Natural killer cell treated with Interleukin-12 subunit alpha and Interleukin-12 subunit beta and Interleukin-15 and Interleukin-18, amount 100 ng/mL, for 72 hours (primary cell): ENCODE measurements around the gene PCDHB7. TPM values are rescaled to one million over a fixed set of nuclear protein-coding genes. Genes with fewer than 3 reads are reported as not detected.
"Not testable (repeated sequence)": the region's sequence is repeated elsewhere in the genome, so short reads cannot be mapped to it uniquely, and the experiment has no call there.

Experiments used
- ATAC-seq, 2 donors: fragments of 150-1000 bp; cut with Tn5 transposase in 1 of 2; sonication (Bioruptor Pico), chemical (Tn5 transposase) in 1 of 2; 2 replicates each; pipeline ENCODE4 v1.10.0; 2021
- DNase-seq: peaks from one replicate; pipeline ENCODE4 v3.0.0; 2022; ENCODE audit warnings: low spot score
- H3K27ac Mint-ChIP-seq, 2 donors: 1 replicate in 1 of 2; 2 replicates in 1 of 2; pipeline ENCODE4 v1.8.0; 2022; ENCODE audit warnings: mixed read lengths in 2 of 2, mild to moderate bottlenecking in 1 of 2, moderate library complexity in 1 of 2
- H3K27me3 Mint-ChIP-seq, 2 donors: 1 replicate in 1 of 2; 2 replicates in 1 of 2; pipeline ENCODE4 v1.8.0; 2022; ENCODE audit warnings: mixed read lengths in 2 of 2
- H3K36me3 Mint-ChIP-seq: one replicate; pipeline ENCODE4 v1.8.0; 2022; ENCODE audit warnings: mixed read lengths
- H3K4me1 Mint-ChIP-seq, 2 donors: 1 replicate in 1 of 2; 2 replicates in 1 of 2; pipeline ENCODE4 v1.8.0; 2022; ENCODE audit warnings: low read depth in 2 of 2, mixed read lengths in 2 of 2, mild to moderate bottlenecking in 1 of 2
- H3K4me3 Mint-ChIP-seq: one replicate; pipeline ENCODE4 v1.8.0; 2022; ENCODE audit warnings: mixed read lengths
- H3K9me3 Mint-ChIP-seq: 2 replicates; pipeline ENCODE4 v1.8.0; 2022; ENCODE audit warnings: mixed read lengths
- total RNA-seq, 2 donors: library from RNA; stranded (reverse); gene quantifications; one replicate each; pipeline ENCODE4 v1.2.3, GENCODE V29; 2022

Gene PCDHB7
- total RNA-seq, 2 donors from 2014 or later, result not detected

DNA sequence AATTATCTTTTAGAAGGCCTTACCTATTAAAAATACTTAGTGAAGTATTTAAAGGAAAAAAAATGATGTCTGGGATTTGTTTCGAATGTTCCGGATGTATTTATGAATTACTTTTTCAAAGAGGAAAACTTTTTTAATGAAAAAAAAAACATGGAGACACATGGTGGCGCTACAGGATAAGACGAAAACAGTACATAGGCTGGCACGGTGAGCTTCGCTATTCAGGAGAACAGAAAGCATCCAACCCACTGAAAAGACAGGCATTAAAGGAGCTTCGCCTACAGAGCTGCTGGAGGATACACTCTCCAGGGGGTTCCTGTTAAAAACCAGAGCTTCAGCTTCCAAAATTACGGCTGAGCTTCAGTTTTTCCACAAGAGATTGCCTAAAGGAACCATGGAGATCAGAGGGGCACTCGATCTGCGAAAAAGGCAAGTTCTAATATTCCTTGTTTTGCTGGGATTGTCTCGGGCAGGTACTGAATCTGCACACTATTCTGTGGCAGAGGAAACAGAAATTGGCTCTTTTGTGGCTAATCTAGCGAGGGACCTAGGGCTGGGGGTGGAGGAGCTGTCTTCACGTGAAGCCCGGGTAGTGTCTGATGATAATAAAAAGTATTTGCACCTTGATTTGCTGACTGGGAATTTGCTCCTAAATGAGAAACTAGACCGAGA is 50.8 kb downstream of the PCDHB7 start, which contains the start of gene PCDHB14:
PCDHB14 (plus strand) TSS at position 232 of the 672 bp plus-strand sequence; CDS start at position 395, 163 bp downstream.
- Mint-ChIP-seq H3K27ac (no peak within 1 kb of the TSS), H3K36me3 (peaks cover 11% of the 10 kb centered on the region), H3K9me3 (peaks cover 4% of the 10 kb centered on the region), H3K4me1 (no peaks in the 10 kb centered on the region), H3K4me3 (no peak within 1 kb of the TSS), H3K27me3 (peaks cover 12 to 35% of the 10 kb centered on the region in 2 donors)
- DNase-seq (no peak), ATAC-seq (no peak)

- peaks cover 12 to 29% of the 10 kb centered on the region in 2 donors for H3K27me3 Mint-ChIP-seq
- not testable (repeated sequence) for H3K4me1 Mint-ChIP-seq, H3K36me3 Mint-ChIP-seq, H3K4me3 Mint-ChIP-seq, H3K9me3 Mint-ChIP-seq, DNase-seq, ATAC-seq, H3K27ac Mint-ChIP-seq
Measured at GRCh38 chr5:141224844-141225243, 52.4 kb downstream of the PCDHB7 start.

GRCh38 chr5:141225421-141225820 is 53.0 kb downstream of the PCDHB7 start:
- not testable (repeated sequence) for H3K9me3 Mint-ChIP-seq, H3K36me3 Mint-ChIP-seq, H3K4me1 Mint-ChIP-seq, H3K27ac Mint-ChIP-seq, H3K4me3 Mint-ChIP-seq, DNase-seq, ATAC-seq
- peaks cover 12 to 23% of the 10 kb centered on the region in 2 donors for H3K27me3 Mint-ChIP-seq

Other genes with a start within 250 kb of the PCDHB7 start
- not detected for gene PCDHAC1, start 246.3 kb upstream of the PCDHB7 start, total RNA-seq
- gene PCDHAC2, start 206.2 kb upstream of the PCDHB7 start, total RNA-seq, result not detected
- gene PCDHB1, start 121.3 kb upstream of the PCDHB7 start, total RNA-seq, result not detected
- not detected for gene PCDHB2, start 78.0 kb upstream of the PCDHB7 start, total RNA-seq
- not detected for gene PCDHB3, start 72.2 kb upstream of the PCDHB7 start, total RNA-seq
- gene PCDHB4, start 50.8 kb upstream of the PCDHB7 start, total RNA-seq, result not detected
- gene PCDHB5, start 37.4 kb upstream of the PCDHB7 start, total RNA-seq, result not detected
- gene PCDHB6, start 22.6 kb upstream of the PCDHB7 start, total RNA-seq, result not detected
- not detected for gene PCDHB8, start 5.1 kb downstream of the PCDHB7 start, total RNA-seq
- not detected for gene PCDHB16, start 9.7 kb downstream of the PCDHB7 start, total RNA-seq
- gene PCDHB9, start 14.5 kb downstream of the PCDHB7 start, total RNA-seq, result under 1 TPM in 1 of 2 donors, not detected in 1; 0.17 TPM
- gene PCDHB10, start 19.7 kb downstream of the PCDHB7 start, total RNA-seq, result not detected
- not detected for gene PCDHB11, start 27.0 kb downstream of the PCDHB7 start, total RNA-seq
- gene PCDHB12, start 36.1 kb downstream of the PCDHB7 start, total RNA-seq, result not detected
- under 1 TPM in 1 of 2 donors, not detected in 1; 0.10 TPM for gene PCDHB13, start 41.3 kb downstream of the PCDHB7 start, total RNA-seq
- gene PCDHB14, start 50.7 kb downstream of the PCDHB7 start, total RNA-seq, result not detected
- gene PCDHB15, start 72.8 kb downstream of the PCDHB7 start, total RNA-seq, result not detected
- gene SLC25A2, start 131.4 kb downstream of the PCDHB7 start, total RNA-seq, result 1 to 10 TPM in 1 of 2 donors, under 1 TPM in 1; 0.67 to 2.2 TPM
- 10 to 100 TPM; 52.5 to 63.5 TPM for gene TAF7, start 148.1 kb downstream of the PCDHB7 start, total RNA-seq
- under 1 TPM in 1 of 2 donors, not detected in 1; 0.07 TPM for gene PCDHGA1, start 157.9 kb downstream of the PCDHB7 start, total RNA-seq
- not detected for gene PCDHGA2, start 166.1 kb downstream of the PCDHB7 start, total RNA-seq
- gene PCDHGA3, start 171.2 kb downstream of the PCDHB7 start, total RNA-seq, result not detected
- gene PCDHGB1, start 177.5 kb downstream of the PCDHB7 start, total RNA-seq, result under 1 TPM; 0.12 to 0.17 TPM
- under 1 TPM; 0.48 to 0.50 TPM for gene PCDHGA4, start 182.4 kb downstream of the PCDHB7 start, total RNA-seq
- under 1 TPM; 0.47 to 0.76 TPM for gene PCDHGB2, start 187.3 kb downstream of the PCDHB7 start, total RNA-seq
- under 1 TPM; 0.33 to 0.36 TPM for gene PCDHGA5, start 191.5 kb downstream of the PCDHB7 start, total RNA-seq
- under 1 TPM; 0.71 to 0.81 TPM for gene PCDHGB3, start 197.6 kb downstream of the PCDHB7 start, total RNA-seq
- under 1 TPM; 0.40 to 0.73 TPM for gene PCDHGA6, start 201.2 kb downstream of the PCDHB7 start, total RNA-seq
- under 1 TPM; 0.10 to 0.25 TPM for gene PCDHGA7, start 210.1 kb downstream of the PCDHB7 start, total RNA-seq
- gene PCDHGB4, start 215.1 kb downstream of the PCDHB7 start, total RNA-seq, result under 1 TPM; 0.29 to 0.39 TPM
- gene PCDHGA8, start 220.0 kb downstream of the PCDHB7 start, total RNA-seq, result under 1 TPM; 0.19 to 0.20 TPM
- gene PCDHGB5, start 225.3 kb downstream of the PCDHB7 start, total RNA-seq, result 1 to 10 TPM; 1.7 to 2.8 TPM
- gene PCDHGA9, start 230.1 kb downstream of the PCDHB7 start, total RNA-seq, result under 1 TPM; 0.71 to 0.92 TPM
- 1 to 10 TPM in 1 of 2 donors, under 1 TPM in 1; 0.89 to 1.1 TPM for gene PCDHGB6, start 235.4 kb downstream of the PCDHB7 start, total RNA-seq
- gene PCDHGA10, start 240.3 kb downstream of the PCDHB7 start, total RNA-seq, result 1 to 10 TPM in 1 of 2 donors, under 1 TPM in 1; 0.67 to 1.2 TPM
- gene PCDHGB7, start 245.0 kb downstream of the PCDHB7 start, total RNA-seq, result under 1 TPM; 0.33 to 0.95 TPM
- gene PCDHGA11, start 248.4 kb downstream of the PCDHB7 start, total RNA-seq, result under 1 TPM; 0.33 to 0.55 TPM